SK-N-SH (cell line): ENCODE measurements around the gene NEDD8. TPM values are rescaled to one million over a fixed set of nuclear protein-coding genes. Genes with fewer than 3 reads are reported as not detected.
A peak's percentile ranks its signal among the peaks of the same experiment; 100 is the strongest.

Source experiments
- CTCF ChIA-PET: fragments of 300-600, 350-600 bp; formaldehyde crosslinking; extraction: SDS; loops from one replicate; lab custom pipeline; 2021; lab: Yijun Ruan, JAX
- POLR2A ChIA-PET: fragments of 350-600 bp; sonication (Branson Sonifier 250); formaldehyde crosslinking; extraction: SDS; loops from one replicate; lab custom pipeline; 2020; ENCODE audit warnings: antibody characterized with exemption, inconsistent platforms; lab: Yijun Ruan, JAX
- DNase-seq: peaks from one replicate; pipeline ENCODE4 v3.0.0; 2012
- H2AFZ ChIP-seq: fragments of 200-600 bp; sonication (generic); 2 replicates; pipeline ENCODE4 v1.8.1; 2016; ENCODE audit warnings: antibody characterized with exemption, mild to moderate bottlenecking, low read depth
- H3F3A ChIP-seq: fragments of 200-600 bp; sonication (generic); replicated peaks from 2 replicates; pipeline ENCODE3; 2016; ENCODE audit warnings: antibody characterized with exemption, mild to moderate bottlenecking; ENCODE audit not compliant: insufficient read depth
- H3K27ac ChIP-seq, 2 experiments: fragments of 200-500 bp in 1 of 2; fragments of 200-600 bp in 1 of 2; sonication (Bioruptor generic) in 1 of 2; sonication (generic), shearing (Covaris generic) in 1 of 2; 2 replicates each; pipeline versions ENCODE4 v1.5.1 to v1.6.1; 2014 to 2016; ENCODE audit warnings: low read depth in 2 of 2, inconsistent platforms in 1 of 2, low read length in 1 of 2, mild to moderate bottlenecking in 1 of 2, mixed read lengths in 1 of 2
- H3K27me3 ChIP-seq: fragments of 200-600 bp; sonication (generic), shearing (Covaris generic); 2 replicates; pipeline ENCODE4 v1.6.1; 2016; ENCODE audit warnings: mixed run types; ENCODE audit not compliant: insufficient read depth
- H3K36me3 ChIP-seq, 2 experiments: fragments of 200-500 bp in 1 of 2; fragments of 200-600 bp in 1 of 2; sonication (Bioruptor generic) in 1 of 2; sonication (generic) in 1 of 2; replicated peaks in 1 of 2; 2 replicates each; pipeline versions ENCODE3 to v1.5.1; 2014 to 2016; ENCODE audit warnings: low read length in 1 of 2, mild to moderate bottlenecking in 1 of 2; ENCODE audit not compliant: insufficient read depth in 2 of 2, control insufficient read depth in 1 of 2
- H3K4me1 ChIP-seq, 2 experiments: fragments of 200-500 bp in 1 of 2; fragments of 200-600 bp in 1 of 2; sonication (Bioruptor generic) in 1 of 2; sonication (generic), shearing (Covaris generic) in 1 of 2; 2 replicates each; pipeline versions ENCODE4 v1.5.1 to v1.6.1; 2014 to 2016; ENCODE audit warnings: low read depth in 1 of 2, low read length in 1 of 2, mixed run types in 1 of 2; ENCODE audit not compliant: insufficient read depth in 2 of 2, control insufficient read depth in 1 of 2
- H3K4me2 ChIP-seq: fragments of 200-600 bp; sonication (generic), shearing (Covaris generic); 2 replicates; pipeline ENCODE4 v1.6.1; 2017; ENCODE audit warnings: mixed run types
- H3K4me3 ChIP-seq, 2 experiments: fragments of 200-500 bp in 1 of 2; fragments of 200-600 bp in 1 of 2; sonication (Bioruptor generic) in 1 of 2; sonication (generic), shearing (Covaris generic) in 1 of 2; 2 replicates each; pipeline versions ENCODE4 v1.5.1 to v1.8.1; 2014 to 2016; ENCODE audit warnings: low read depth in 2 of 2, inconsistent platforms in 1 of 2, low read length in 1 of 2, mild to moderate bottlenecking in 1 of 2, mixed read lengths in 1 of 2, moderate library complexity in 1 of 2
- H3K79me2 ChIP-seq: fragments of 200-600 bp; sonication (generic); 2 replicates; pipeline ENCODE4 v1.8.1; 2017; ENCODE audit warnings: mild to moderate bottlenecking; ENCODE audit not compliant: insufficient read depth
- H3K9ac ChIP-seq: fragments of 200-600 bp; sonication (generic); 2 replicates; pipeline ENCODE4 v1.6.1; 2017; ENCODE audit warnings: mixed run types
- H3K9me2 ChIP-seq: fragments of 200-600 bp; sonication (generic); 2 replicates; pipeline ENCODE4 v1.6.1; 2017; ENCODE audit warnings: mixed run types
- H3K9me3 ChIP-seq: fragments of 200-600 bp; sonication (generic); 2 replicates; pipeline ENCODE4 v1.6.1; 2017; ENCODE audit warnings: mixed run types, mild to moderate bottlenecking, moderate library complexity
- H4K20me1 ChIP-seq: fragments of 200-600 bp; sonication (generic); 2 replicates; pipeline ENCODE4 v1.6.1; 2017; ENCODE audit warnings: mild to moderate bottlenecking, mixed run types; ENCODE audit not compliant: insufficient read depth
- ELF1 ChIP-seq: IDR thresholded peaks from 2 replicates; pipeline ENCODE4 v1.4.0; 2012
- FOSL2 ChIP-seq: IDR thresholded peaks from 2 replicates; pipeline ENCODE4 v1.4.0; 2012; ENCODE audit warnings: low read depth, mild to moderate bottlenecking, moderate library complexity, borderline replicate concordance
- FOXJ3 ChIP-seq: sonication (generic); formaldehyde crosslinking; IDR thresholded peaks from 2 replicates; pipeline ENCODE4 v1.5.1; 2020; ENCODE audit warnings: mild to moderate bottlenecking, missing genetic modification reagents
- FOXM1 ChIP-seq: IDR thresholded peaks from 2 replicates; pipeline ENCODE4 v1.4.0; 2012; ENCODE audit warnings: low read depth, mild to moderate bottlenecking
- GATA2 ChIP-seq: sonication (generic); formaldehyde crosslinking; IDR thresholded peaks from 2 replicates; pipeline ENCODE4 v1.5.0; 2020; ENCODE audit warnings: mild to moderate bottlenecking, missing genetic modification reagents
- JUND ChIP-seq: IDR thresholded peaks from 2 replicates; pipeline ENCODE4 v1.4.0; 2012
- MEF2A ChIP-seq: IDR thresholded peaks from 2 replicates; pipeline ENCODE4 v1.4.0; 2012; ENCODE audit warnings: low read depth, borderline replicate concordance
- NRF1 ChIP-seq: IDR thresholded peaks from 2 replicates; pipeline ENCODE4 v1.6.1; 2012; ENCODE audit warnings: low read depth, mild to moderate bottlenecking, low read length
- POLR2AphosphoS5 ChIP-seq: IDR thresholded peaks from 2 replicates; pipeline ENCODE4 v1.6.1; 2012; ENCODE audit warnings: low read depth, low read length
- RCOR1 ChIP-seq: fragments of 150-350 bp; IDR thresholded peaks from 2 replicates; pipeline ENCODE4 v1.6.1; 2017; ENCODE audit warnings: antibody characterized with exemption, low read length
- SIN3A ChIP-seq: IDR thresholded peaks from 2 replicates; pipeline ENCODE4 v1.6.1; 2012; ENCODE audit warnings: low read depth, mild to moderate bottlenecking, low read length, moderate library complexity, borderline replicate concordance
- TAF1 ChIP-seq: IDR thresholded peaks from 2 replicates; pipeline ENCODE4 v1.6.1; 2012; ENCODE audit warnings: low read depth, mild to moderate bottlenecking, low read length, moderate library complexity, borderline replicate concordance
- TCF12 ChIP-seq: IDR thresholded peaks from 2 replicates; pipeline ENCODE4 v1.4.0; 2012
- TEAD4 ChIP-seq: IDR thresholded peaks from 2 replicates; pipeline ENCODE4 v1.4.0; 2012; ENCODE audit warnings: mild to moderate bottlenecking, borderline replicate concordance; ENCODE audit not compliant: insufficient read depth
- YY1 ChIP-seq: IDR thresholded peaks from 2 replicates; pipeline ENCODE4 v1.4.0; 2012; ENCODE audit warnings: low read depth, mild to moderate bottlenecking
- WGBS: methylation state at CpG from one replicate; pipeline ENCODE4 v1.1.6; 2017; ENCODE audit warnings: low lambda C conversion rate; 5-methylcytosine and 5-hydroxymethylcytosine counted together
- polyA plus RNA-seq, 3 experiments: library from polyadenylated mRNA; depleted of rRNA; stranded (reverse); fragments of >200 nt; gene quantifications; 2 replicates each; pipeline ENCODE4 v1.2.3, GENCODE V29; 2012
- TF ChIP-seq, protein P1 (sequence below): fragments of 150-350 bp; IDR thresholded peaks from 2 replicates; pipeline ENCODE4 v1.6.1; 2017; ENCODE audit warnings: antibody characterized with exemption, low read length, low read depth, borderline replicate concordance
- TF ChIP-seq, protein P2 (sequence below): IDR thresholded peaks from 2 replicates; pipeline ENCODE4 v1.4.0; 2012; ENCODE audit warnings: low read depth, borderline replicate concordance
- TF ChIP-seq, protein P3 (sequence below): IDR thresholded peaks from 2 replicates; pipeline ENCODE4 v1.6.1; 2012; ENCODE audit warnings: mild to moderate bottlenecking, low read depth, low read length, moderate library complexity
- TF ChIP-seq, protein P4 (sequence below): fragments of 200-600 bp; sonication (generic); IDR thresholded peaks from 2 replicates; pipeline ENCODE4 v1.6.1; 2017; ENCODE audit warnings: antibody characterized with exemption, mild to moderate bottlenecking, moderate library complexity
- TF ChIP-seq, protein P5 (sequence below): IDR thresholded peaks from 2 replicates; pipeline ENCODE4 v1.4.0; 2012; ENCODE audit warnings: low read depth

NEDD8 gene
- polyA plus RNA-seq, 1 of the 3 experiments (the other 2 are of a cell fraction) = 534 TPM

DNA sequence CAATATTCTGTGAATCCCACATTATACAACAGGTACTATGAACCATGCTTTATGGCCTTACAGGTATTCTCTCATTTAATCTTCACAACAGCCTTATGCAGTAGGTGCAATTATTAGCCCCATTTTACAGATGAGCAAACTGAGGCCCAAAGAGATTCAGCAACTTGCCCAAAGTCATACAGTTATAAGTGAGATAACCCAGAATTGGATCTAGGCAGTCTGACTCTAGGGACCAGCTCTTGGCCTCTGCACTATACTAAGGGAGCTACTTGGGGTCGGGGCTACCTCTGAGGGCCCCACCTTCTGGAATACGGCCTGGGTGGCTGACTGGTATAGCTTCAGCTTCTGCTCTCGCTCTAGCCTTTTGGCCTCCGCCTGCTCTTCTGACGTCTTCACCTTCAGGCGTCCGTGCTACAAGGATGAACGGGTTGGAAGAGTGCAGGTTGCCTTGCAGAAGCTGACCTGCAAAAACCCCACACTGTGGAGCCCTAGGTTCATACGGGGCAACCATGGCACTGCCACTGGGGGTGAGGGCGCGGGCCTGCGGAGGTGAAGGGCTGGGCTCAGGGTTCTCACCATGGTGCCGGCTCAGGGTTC lies 38.5 kb upstream of the NEDD8 start:
- Histone ChIP-seq H3K4me3 (peak overlapping the region; percentile 82 to 83), H3K4me1 (peaks cover 6 to 10% of the 10 kb centered on the region in 2 experiments; a peak in 2 of 4 replicates), H3K9ac (peak overlapping the region; percentile 97), H3K27me3 (no peaks in the 10 kb centered on the region), H3K36me3 (peaks cover 0 to 28% of the 10 kb centered on the region in 2 experiments), H3F3A (no peaks in the 10 kb centered on the region), H3K9me3 (no peaks in the 10 kb centered on the region), H3K9me2 (no peaks in the 10 kb centered on the region), H3K4me2 (peak overlapping the region; percentile 88), H3K27ac (peak overlapping the region; percentile 87 to 95), H4K20me1 (no peaks in the 10 kb centered on the region), H3K79me2 (no peaks in the 10 kb centered on the region; the same call in 1 of the 2 replicates), H2AFZ (peak overlapping the region; percentile 96; the same call in 1 of the 2 replicates)
- DNase-seq = no peak
- 20% methylated on average over 11 of the region's 13 CpGs for WGBS
- ChIA-PET CTCF (interaction anchor here (0.9 to 4.9 kb wide), 14 partner anchors 9 to 63 kb away, joined by 3 to 37 read pairs (median 4); partner anchors contain the start of genes CIDEB and TINF2), POLR2A (interaction anchor here (0.7 to 1.7 kb wide), 11 partner anchors 9 to 157 kb away, joined by 3 to 23 read pairs (median 5); partner anchors contain the start of genes DHRS1, MDP1, NOP9 and TINF2)
- TF ChIP-seq, protein P1, sequence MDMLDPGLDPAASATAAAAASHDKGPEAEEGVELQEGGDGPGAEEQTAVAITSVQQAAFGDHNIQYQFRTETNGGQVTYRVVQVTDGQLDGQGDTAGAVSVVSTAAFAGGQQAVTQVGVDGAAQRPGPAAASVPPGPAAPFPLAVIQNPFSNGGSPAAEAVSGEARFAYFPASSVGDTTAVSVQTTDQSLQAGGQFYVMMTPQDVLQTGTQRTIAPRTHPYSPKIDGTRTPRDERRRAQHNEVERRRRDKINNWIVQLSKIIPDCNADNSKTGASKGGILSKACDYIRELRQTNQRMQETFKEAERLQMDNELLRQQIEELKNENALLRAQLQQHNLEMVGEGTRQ = no peak
- TF ChIP-seq TCF12 (no peak), FOXM1 (no peak), NRF1 (no peak), FOSL2 (no peak), SIN3A (no peak), ELF1 (no peak), GATA2 (CRISPR knock-in tag) (no peak), JUND (no peak), RCOR1 (no peak), YY1 (no peak), MEF2A (no peak), TEAD4 (no peak), FOXJ3 (no peak), POLR2AphosphoS5 (no peak), TAF1 (no peak)
- TF ChIP-seq, protein P2, sequence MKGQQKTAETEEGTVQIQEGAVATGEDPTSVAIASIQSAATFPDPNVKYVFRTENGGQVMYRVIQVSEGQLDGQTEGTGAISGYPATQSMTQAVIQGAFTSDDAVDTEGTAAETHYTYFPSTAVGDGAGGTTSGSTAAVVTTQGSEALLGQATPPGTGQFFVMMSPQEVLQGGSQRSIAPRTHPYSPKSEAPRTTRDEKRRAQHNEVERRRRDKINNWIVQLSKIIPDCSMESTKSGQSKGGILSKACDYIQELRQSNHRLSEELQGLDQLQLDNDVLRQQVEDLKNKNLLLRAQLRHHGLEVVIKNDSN = no peak
- TF ChIP-seq, protein P3, sequence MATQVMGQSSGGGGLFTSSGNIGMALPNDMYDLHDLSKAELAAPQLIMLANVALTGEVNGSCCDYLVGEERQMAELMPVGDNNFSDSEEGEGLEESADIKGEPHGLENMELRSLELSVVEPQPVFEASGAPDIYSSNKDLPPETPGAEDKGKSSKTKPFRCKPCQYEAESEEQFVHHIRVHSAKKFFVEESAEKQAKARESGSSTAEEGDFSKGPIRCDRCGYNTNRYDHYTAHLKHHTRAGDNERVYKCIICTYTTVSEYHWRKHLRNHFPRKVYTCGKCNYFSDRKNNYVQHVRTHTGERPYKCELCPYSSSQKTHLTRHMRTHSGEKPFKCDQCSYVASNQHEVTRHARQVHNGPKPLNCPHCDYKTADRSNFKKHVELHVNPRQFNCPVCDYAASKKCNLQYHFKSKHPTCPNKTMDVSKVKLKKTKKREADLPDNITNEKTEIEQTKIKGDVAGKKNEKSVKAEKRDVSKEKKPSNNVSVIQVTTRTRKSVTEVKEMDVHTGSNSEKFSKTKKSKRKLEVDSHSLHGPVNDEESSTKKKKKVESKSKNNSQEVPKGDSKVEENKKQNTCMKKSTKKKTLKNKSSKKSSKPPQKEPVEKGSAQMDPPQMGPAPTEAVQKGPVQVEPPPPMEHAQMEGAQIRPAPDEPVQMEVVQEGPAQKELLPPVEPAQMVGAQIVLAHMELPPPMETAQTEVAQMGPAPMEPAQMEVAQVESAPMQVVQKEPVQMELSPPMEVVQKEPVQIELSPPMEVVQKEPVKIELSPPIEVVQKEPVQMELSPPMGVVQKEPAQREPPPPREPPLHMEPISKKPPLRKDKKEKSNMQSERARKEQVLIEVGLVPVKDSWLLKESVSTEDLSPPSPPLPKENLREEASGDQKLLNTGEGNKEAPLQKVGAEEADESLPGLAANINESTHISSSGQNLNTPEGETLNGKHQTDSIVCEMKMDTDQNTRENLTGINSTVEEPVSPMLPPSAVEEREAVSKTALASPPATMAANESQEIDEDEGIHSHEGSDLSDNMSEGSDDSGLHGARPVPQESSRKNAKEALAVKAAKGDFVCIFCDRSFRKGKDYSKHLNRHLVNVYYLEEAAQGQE = no peak
- TF ChIP-seq, protein P4, sequence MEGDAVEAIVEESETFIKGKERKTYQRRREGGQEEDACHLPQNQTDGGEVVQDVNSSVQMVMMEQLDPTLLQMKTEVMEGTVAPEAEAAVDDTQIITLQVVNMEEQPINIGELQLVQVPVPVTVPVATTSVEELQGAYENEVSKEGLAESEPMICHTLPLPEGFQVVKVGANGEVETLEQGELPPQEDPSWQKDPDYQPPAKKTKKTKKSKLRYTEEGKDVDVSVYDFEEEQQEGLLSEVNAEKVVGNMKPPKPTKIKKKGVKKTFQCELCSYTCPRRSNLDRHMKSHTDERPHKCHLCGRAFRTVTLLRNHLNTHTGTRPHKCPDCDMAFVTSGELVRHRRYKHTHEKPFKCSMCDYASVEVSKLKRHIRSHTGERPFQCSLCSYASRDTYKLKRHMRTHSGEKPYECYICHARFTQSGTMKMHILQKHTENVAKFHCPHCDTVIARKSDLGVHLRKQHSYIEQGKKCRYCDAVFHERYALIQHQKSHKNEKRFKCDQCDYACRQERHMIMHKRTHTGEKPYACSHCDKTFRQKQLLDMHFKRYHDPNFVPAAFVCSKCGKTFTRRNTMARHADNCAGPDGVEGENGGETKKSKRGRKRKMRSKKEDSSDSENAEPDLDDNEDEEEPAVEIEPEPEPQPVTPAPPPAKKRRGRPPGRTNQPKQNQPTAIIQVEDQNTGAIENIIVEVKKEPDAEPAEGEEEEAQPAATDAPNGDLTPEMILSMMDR = no peak
- TF ChIP-seq, protein P5, sequence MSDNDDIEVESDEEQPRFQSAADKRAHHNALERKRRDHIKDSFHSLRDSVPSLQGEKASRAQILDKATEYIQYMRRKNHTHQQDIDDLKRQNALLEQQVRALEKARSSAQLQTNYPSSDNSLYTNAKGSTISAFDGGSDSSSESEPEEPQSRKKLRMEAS = no peak
